Chondrocyte (in vitro differentiated cells): Measurements from ENCODE around the gene CEP170B. TPM values are rescaled to one million over a fixed set of nuclear protein-coding genes. Genes with fewer than 3 reads are reported as not detected.

Experiments
- DNase-seq: peaks from one replicate; pipeline ENCODE4 v3.0.0; 2021; ENCODE audit warnings: mixed read lengths, low spot score
- H3K27ac Mint-ChIP-seq: one replicate; pipeline ENCODE4 v1.8.0; 2021; ENCODE audit warnings: mild to moderate bottlenecking, moderate library complexity, mixed read lengths; ENCODE audit not compliant: unreplicated experiment
- H3K27me3 Mint-ChIP-seq: 2 replicates; pipeline ENCODE4 v1.8.0; 2021; ENCODE audit warnings: low read depth, mixed read lengths
- H3K36me3 Mint-ChIP-seq: 2 replicates; pipeline ENCODE4 v1.8.0; 2021; ENCODE audit warnings: low read depth, mixed read lengths
- H3K4me1 Mint-ChIP-seq: 2 replicates; pipeline ENCODE4 v1.8.0; 2021; ENCODE audit warnings: low read depth, mild to moderate bottlenecking, mixed read lengths
- H3K4me3 Mint-ChIP-seq: one replicate; pipeline ENCODE4 v1.8.0; 2021; ENCODE audit warnings: mild to moderate bottlenecking, moderate library complexity, mixed read lengths; ENCODE audit not compliant: unreplicated experiment
- H3K9me3 Mint-ChIP-seq: 2 replicates; pipeline ENCODE4 v1.8.0; 2021; ENCODE audit warnings: low read depth, mixed read lengths
- CTCF ChIP-seq: fragments of 200-600 bp; sonication (generic); IDR thresholded peaks from 2 replicates; pipeline ENCODE4 v1.5.0; 2021; ENCODE audit warnings: antibody characterized with exemption, mild to moderate bottlenecking, moderate library complexity
- long read RNA-seq: library from polyadenylated mRNA; stranded (forward); transcript quantifications from one replicate; pipeline ENCODE4 v2.0.0, GENCODE V29; 2021
- total RNA-seq: library from RNA; stranded (reverse); gene quantifications from 3 replicates; pipeline ENCODE4 v1.2.1, GENCODE V29; 2021

The CEP170B gene
- total RNA-seq = 31.7 to 39.6 TPM (median 39.2 TPM) in 3 replicates
- long read RNA-seq, partial matches to known transcripts = 27 of 28 reads
- long read RNA-seq, other reads (novel, unspliced or antisense) = 1 of 28 reads

- peak within 1 kb of the TSS; percentile 79 for H3K4me3 Mint-ChIP-seq
- peaks cover 19% of the 10 kb centered on the region for H3K4me1 Mint-ChIP-seq
- no peaks in the 10 kb centered on the region for H3K36me3 Mint-ChIP-seq
- no peaks in the 10 kb centered on the region for H3K9me3 Mint-ChIP-seq
- no peak for DNase-seq
- TF ChIP-seq CTCF = no peak
- peak within 1 kb of the TSS; percentile 45 for H3K27ac Mint-ChIP-seq
- H3K27me3 Mint-ChIP-seq = no peaks in the 10 kb centered on the region
These were observed at the start of gene CEP170B for GRCh38 chr14:104865081-104865630. TSS of gene CEP170B (plus strand) at chr14:104865268. CDS start at chr14:104868451, 3,183 bp downstream.

- H3K27me3 Mint-ChIP-seq = no peaks in the 10 kb centered on the region
- DNase-seq = no peak
- no peaks in the 10 kb centered on the region for H3K9me3 Mint-ChIP-seq
- TF ChIP-seq CTCF = no peak
- H3K27ac Mint-ChIP-seq = peak overlapping the region; percentile 85
- no peaks in the 10 kb centered on the region for H3K36me3 Mint-ChIP-seq
- peaks cover 17% of the 10 kb centered on the region for H3K4me1 Mint-ChIP-seq
- H3K4me3 Mint-ChIP-seq = peak overlapping the region; percentile 90
These were observed 48.5 kb upstream of the CEP170B start for GRCh38 chr14:104816616-104816884.

- Mint-ChIP-seq H3K27ac (no peak overlapping the region), H3K4me3 (no peak overlapping the region), H3K27me3 (no peaks in the 10 kb centered on the region), H3K9me3 (no peaks in the 10 kb centered on the region), H3K36me3 (no peaks in the 10 kb centered on the region), H3K4me1 (peaks cover 17% of the 10 kb centered on the region)
- DNase-seq = peak; percentile 20
- TF ChIP-seq CTCF = no peak
These were observed 46.9 kb upstream of the CEP170B start for GRCh38 chr14:104817930-104818713.

GRCh38 chr14:104818714-104819161 is 46.3 kb upstream of the CEP170B start:
- H3K9me3 Mint-ChIP-seq = no peaks in the 10 kb centered on the region

More at GRCh38 chr14:104818714-104819161, 46.3 kb upstream of the CEP170B start:
- Mint-ChIP-seq H3K36me3 (no peaks in the 10 kb centered on the region), H3K27ac (no peak overlapping the region), H3K4me1 (peaks cover 17% of the 10 kb centered on the region), H3K27me3 (no peaks in the 10 kb centered on the region), H3K4me3 (no peak overlapping the region)
- no peak for TF ChIP-seq CTCF
- DNase-seq = peak; percentile 50
